Measurements from ENCODE around the gene PIGL.

The PIGL gene

GRCh38 chr17:16339402-16339801, 122.4 kb downstream of the PIGL start:
- in situ Hi-C loops (cut with MboI; ENCODE audit: low pct_unique_long_range_greater_than_20kb, low sequenced_read_pairs), result no loop called here
- DNase-seq, result no peak

DNA sequence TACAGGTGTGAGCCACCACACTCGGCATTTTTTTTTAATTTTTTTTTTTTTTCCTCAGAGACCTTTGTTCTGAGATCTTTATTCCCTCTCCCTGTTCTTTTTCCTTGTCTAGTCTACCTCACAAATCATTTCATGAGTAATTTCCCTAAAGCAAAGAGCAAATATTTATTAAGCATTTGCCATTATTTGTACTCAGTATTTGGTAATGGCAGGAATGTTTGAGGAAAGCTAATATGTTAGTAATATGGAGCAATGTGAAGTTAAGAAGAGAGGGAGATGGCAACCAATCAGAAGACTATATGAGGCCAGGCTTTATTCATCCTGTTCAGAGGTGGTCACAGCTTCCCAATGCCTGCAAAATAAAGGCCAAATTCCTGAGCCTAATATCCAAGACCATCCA, 122.9 kb downstream of the PIGL start:
- in situ Hi-C loops (cut with MboI; ENCODE audit: low pct_unique_long_range_greater_than_20kb, low sequenced_read_pairs), result no loop called here
- no peak for DNase-seq

GRCh38 chr17:16342979-16343378, 126.0 kb downstream of the PIGL start:
- no peak for DNase-seq
- in situ Hi-C loops (cut with MboI; ENCODE audit: low pct_unique_long_range_greater_than_20kb, low sequenced_read_pairs), result no loop called here

DNA sequence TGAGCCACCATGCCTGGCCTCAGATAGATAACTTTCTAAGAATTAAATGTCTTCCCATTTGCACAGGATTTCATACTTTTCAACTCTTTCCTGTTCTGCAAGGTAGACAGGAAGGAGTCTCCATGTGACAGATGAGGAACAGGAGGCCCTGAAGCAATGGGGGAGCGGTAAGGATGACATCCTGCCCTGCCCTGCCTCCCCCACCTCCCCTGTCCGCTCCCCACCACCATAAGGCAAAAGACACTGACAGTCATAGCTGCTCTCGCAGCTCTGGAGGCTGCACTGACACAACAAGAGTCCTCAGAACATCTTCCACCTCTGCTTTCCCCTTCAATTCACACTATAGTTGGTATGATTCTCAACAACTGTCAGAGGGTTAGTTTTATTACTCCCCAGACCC, 126.6 kb downstream of the PIGL start:
- no peak for DNase-seq
- in situ Hi-C loops (cut with MboI; ENCODE audit: low pct_unique_long_range_greater_than_20kb, low sequenced_read_pairs), result no loop called here

DNA sequence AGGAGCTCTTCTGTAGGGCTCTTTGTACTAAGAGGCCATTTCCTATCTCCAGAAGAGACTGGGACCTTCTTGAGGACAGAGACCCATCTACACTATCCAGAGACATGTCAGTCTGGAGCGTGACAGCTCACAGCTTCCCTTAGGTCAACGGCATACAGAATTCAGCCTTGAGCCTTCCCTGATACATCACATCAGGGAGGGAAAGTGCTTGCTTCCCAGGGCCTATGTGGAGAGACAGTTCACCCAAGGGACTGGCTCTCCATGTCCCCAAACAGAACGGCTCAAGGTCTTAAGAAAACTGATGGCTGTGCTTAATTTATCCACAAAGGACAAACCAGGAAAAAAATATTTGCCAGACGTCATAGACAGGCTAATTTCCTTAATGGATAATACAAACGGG, 128.6 kb downstream of the PIGL start:
- DNase-seq, result no peak
- in situ Hi-C loops (cut with MboI; ENCODE audit: low pct_unique_long_range_greater_than_20kb, low sequenced_read_pairs), result no loop called here

GRCh38 chr17:16346721-16347271, 129.8 kb downstream of the PIGL start:
- no peak for DNase-seq
- in situ Hi-C loops (cut with MboI; ENCODE audit: low pct_unique_long_range_greater_than_20kb, low sequenced_read_pairs), result no loop called here

- in situ Hi-C loops (cut with MboI; ENCODE audit: low pct_unique_long_range_greater_than_20kb, low sequenced_read_pairs), result no loop called here
Observed at GRCh38 chr17:16348586-16348985, 131.6 kb downstream of the PIGL start.

DNA sequence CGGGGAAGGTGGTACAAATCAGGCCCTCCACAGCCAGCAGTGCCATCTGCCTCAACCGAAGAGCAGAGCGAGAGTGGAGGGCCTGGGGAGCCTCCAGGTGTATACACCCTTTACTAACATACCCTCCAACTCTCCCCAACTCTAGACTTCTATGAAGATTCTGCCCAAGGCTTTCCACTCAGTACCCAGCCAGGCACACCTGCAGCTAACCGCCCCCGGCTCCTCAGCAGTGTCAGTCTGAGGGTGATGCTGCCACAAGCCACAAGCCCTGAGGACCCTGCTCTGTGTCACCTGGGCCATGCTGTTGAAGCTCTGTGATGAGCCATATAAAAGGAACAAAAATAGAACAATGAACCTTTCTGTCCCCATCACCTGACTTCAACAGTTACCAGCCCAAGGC, 132.4 kb downstream of the PIGL start:
- DNase-seq, result no peak
- in situ Hi-C loops (cut with MboI; ENCODE audit: low pct_unique_long_range_greater_than_20kb, low sequenced_read_pairs), result no loop called here

More at GRCh38 chr17:16348586-16348985, 131.6 kb downstream of the PIGL start:
- no peak for DNase-seq

DNA sequence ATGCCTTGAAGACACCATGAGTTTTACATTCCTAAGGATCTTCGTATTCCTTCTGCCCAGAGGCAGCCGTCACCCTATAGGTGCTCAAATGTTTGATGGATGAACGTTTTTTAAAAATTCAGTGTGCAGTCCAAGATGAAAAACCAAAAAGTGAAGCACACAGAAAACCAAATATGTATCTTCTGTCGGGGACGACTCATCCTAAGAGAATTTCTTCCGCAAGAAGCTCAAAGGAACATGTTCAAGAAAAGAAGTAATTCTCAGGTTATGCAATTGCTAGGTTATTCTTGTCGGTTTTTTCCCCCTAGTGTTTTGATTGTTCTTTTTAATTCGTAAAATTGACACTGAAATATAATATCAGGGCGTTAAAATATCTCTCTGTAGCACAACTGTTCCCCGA, 134.8 kb downstream of the PIGL start:
- in situ Hi-C loops (cut with MboI; ENCODE audit: low pct_unique_long_range_greater_than_20kb, low sequenced_read_pairs), result no loop called here
- DNase-seq, result no peak

DNA sequence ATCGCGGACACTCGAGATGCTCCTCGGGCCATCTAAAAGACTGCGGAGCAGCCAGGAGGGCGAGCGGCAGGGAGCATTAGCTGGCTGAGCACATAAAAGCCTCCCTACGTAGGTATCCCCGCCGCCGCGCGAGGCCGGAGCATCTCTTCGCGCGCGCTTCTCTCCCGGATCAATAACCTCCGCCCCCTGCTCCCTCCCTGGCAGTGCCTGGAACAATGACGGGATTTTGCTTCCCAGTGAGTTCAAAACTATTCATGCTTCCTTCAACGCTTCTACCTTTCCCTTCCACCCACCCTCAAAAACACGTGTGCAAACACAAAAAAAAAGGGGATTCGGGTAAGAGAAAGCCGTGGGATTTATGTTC, 135.3 kb downstream of the PIGL start:
- DNase-seq, result peak; percentile 54
- in situ Hi-C loops (cut with MboI; ENCODE audit: low pct_unique_long_range_greater_than_20kb, low sequenced_read_pairs), result no loop called here

DNA sequence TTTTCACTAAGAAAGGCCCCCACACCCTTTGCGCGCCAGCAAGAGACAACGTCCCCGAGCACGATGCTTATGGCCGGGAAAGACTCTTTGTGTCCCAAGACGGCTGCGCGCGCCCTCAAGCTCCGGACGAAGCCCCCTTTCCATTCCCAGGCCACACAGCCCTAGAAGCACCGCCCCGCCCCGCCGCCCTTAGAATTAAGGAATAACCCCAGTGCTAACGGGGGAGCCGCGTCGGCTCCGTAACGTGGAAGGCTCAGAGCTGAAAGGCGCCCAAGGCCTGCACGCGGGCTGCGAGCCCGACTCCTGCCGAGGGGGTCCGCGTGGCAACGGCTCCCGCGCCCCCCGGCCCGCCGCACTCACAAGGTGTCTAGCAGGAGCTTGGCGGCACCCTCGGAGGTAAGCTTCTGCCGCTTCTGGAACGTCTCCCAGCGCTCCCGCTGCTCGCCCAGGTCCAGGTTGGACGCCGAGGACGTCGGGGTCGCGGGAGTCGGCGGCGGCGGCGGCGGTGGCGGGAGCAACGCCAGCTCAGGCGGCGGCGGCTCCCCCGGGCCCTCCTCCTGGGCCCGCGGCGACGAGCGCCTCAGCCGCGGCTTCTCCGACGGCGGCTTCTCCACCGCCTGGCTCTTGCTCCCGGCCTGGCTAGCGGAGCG, 135.8 kb downstream of the PIGL start:
- in situ Hi-C loops (cut with MboI; ENCODE audit: low pct_unique_long_range_greater_than_20kb, low sequenced_read_pairs), result no loop called here
- peak; percentile 62 for DNase-seq

DNA sequence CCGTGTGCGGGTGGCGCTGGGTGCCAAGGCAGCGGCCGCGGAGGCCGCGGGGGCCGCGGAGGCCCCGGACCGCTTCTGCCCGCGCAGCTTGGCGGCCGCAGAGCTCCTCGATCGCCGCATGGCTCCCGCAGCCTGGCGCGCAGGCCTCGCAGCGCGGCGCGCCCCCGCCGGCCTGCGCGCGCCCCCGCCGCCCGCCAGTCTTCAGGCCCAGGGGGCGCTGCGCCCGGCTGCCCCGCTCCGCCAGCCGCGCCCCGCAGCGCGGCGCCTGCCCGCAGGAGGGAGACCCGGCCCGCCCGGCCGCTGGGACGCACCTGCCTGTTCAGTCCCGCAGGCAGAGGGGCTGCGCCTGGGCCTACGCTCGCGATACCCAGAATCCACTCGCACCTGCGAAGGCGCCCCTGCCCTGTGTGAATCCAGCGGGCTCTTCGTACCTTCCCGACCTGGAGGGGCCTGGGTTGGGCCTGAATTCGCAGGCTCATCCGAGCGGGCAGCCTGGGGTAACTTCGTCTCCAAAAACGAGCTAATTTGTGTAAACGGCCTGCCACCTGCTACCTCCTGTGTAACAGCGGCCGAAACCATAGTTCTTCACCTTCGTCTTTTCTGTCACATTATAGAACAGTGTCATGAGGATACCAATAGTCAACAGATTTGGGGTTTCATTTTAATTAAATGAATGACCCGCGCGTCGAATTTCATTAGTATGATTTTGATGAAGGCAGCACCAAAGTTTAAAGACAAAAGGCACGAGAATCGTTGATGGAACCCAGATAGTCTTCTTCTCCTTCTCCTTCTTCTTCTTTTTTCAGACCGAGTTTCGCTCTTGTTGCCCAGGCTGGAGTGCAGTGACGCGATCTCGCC, 136.5 kb downstream of the PIGL start, which contains the start of gene CENPV:
Gene CENPV (minus strand): TSS at position 153 of the 858 bp plus-strand sequence. CDS start 33 bp downstream, at position 120.
- in situ Hi-C loops (cut with MboI; ENCODE audit: low pct_unique_long_range_greater_than_20kb, low sequenced_read_pairs), result no loop called here
- DNase-seq, result no peak

- DNase-seq, result no peak
- in situ Hi-C loops (cut with MboI; ENCODE audit: low pct_unique_long_range_greater_than_20kb, low sequenced_read_pairs), result no loop called here
Observed at GRCh38 chr17:16354585-16354984, 137.6 kb downstream of the PIGL start.

DNA sequence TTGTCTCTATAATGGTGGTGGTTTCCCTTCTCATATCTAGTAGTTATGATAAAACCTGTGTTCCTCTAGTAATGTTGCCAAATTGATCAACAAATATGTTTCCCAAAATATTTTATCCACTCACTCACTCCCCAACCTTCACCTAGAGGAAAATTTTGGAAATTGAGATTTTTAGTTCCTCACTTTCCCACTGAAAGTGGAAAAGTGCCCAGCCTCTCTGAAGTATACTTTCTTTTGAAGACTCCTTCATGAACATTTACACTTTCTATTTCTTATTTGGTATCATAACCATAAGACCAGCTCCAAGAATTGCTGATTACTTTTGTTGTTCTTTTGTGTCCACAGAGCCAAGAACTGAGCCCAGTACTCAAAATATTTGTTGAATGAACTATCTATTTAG, 141.4 kb downstream of the PIGL start:
- in situ Hi-C loops (cut with MboI; ENCODE audit: low pct_unique_long_range_greater_than_20kb, low sequenced_read_pairs), result no loop called here
- no peak for DNase-seq

GRCh38 chr17:16361874-16362273, 144.9 kb downstream of the PIGL start:
- no peak for DNase-seq
- in situ Hi-C loops (cut with MboI; ENCODE audit: low pct_unique_long_range_greater_than_20kb, low sequenced_read_pairs), result no loop called here

GRCh38 chr17:16363749-16364536, 146.9 kb downstream of the PIGL start:
- peak; percentile 84 for DNase-seq
- in situ Hi-C loops (cut with MboI; ENCODE audit: low pct_unique_long_range_greater_than_20kb, low sequenced_read_pairs), result no loop called here

GRCh38 chr17:16364625-16365024, 147.6 kb downstream of the PIGL start:
- no peak for DNase-seq
- in situ Hi-C loops (cut with MboI; ENCODE audit: low pct_unique_long_range_greater_than_20kb, low sequenced_read_pairs), result no loop called here

- no peak for DNase-seq
- in situ Hi-C loops (cut with MboI; ENCODE audit: low pct_unique_long_range_greater_than_20kb, low sequenced_read_pairs), result no loop called here
Observed at GRCh38 chr17:16371742-16372141, 154.7 kb downstream of the PIGL start.

DNA sequence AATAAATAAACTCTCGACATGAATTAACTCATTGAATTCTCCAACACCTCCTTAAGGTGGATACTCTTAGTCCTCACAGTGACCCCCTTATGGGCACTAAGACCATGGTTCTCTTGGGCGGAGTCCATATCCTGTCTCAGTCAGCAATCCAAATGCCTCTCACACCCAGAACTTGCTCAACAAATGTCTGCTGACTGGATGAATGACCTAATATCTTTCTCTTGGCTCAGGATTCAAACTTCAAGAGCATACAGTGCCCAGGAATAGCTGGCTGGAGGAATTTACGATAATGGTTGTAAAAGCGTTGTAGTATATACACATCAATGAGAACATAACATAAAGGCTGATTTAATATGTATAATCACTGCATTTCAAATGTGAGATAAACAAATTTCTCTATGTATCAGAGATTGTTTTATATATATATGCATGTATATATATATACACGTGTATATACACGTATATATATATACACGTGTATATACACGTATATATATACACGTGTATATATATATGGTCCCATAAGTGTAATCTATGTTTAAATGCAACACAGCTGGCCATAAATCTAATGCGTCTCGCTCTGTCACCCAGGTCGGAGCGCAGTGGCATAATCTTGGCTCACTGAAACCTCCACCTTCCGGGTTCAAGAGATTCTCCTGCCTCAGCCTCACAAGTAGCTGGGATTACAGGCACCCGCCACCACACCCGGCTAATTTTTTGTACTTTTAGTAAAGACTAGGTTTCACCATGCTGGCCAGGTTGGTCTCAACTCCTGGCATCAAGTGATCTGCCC, 157.3 kb downstream of the PIGL start:
- in situ Hi-C loops (cut with MboI; ENCODE audit: low pct_unique_long_range_greater_than_20kb, low sequenced_read_pairs), result no loop called here
- DNase-seq, result no peak

Data from KBM-7 (cell line).